GM18517 (cell line): ENCODE data around the gene LRRC8B.
A peak's percentile ranks its signal among the peaks of the same experiment; 100 is the strongest.
"Not testable (repeated sequence)": the region's sequence is repeated elsewhere in the genome, so short reads cannot be mapped to it uniquely, and the experiment has no call there.

Source experiments
- ATAC-seq: cut with Tn5 transposase; IDR thresholded peaks from one replicate; pipeline ENCODE4 v1.9.1; 2021; ENCODE audit warnings: mild to moderate bottlenecking, moderate library complexity; ENCODE audit not compliant: unreplicated experiment

The LRRC8B gene

GRCh38 chr1:89523572-89524368, 859 bp upstream of the LRRC8B start:
- ATAC-seq = peak; percentile 33

- peak; percentile 33 for ATAC-seq
Observed at GRCh38 chr1:89525169-89525855, 683 bp downstream of the LRRC8B start.

GRCh38 chr1:89527256-89527655, 2.6 kb downstream of the LRRC8B start:
- no peak for ATAC-seq

GRCh38 chr1:89527750-89528381, 3.2 kb downstream of the LRRC8B start:
- no peak for ATAC-seq

- ATAC-seq = no peak
Observed at GRCh38 chr1:89528382-89528780, 3.8 kb downstream of the LRRC8B start.

GRCh38 chr1:89529196-89529595, 4.6 kb downstream of the LRRC8B start:
- no peak for ATAC-seq

GRCh38 chr1:89530444-89531089, 5.9 kb downstream of the LRRC8B start:
- ATAC-seq = no peak

GRCh38 chr1:89531480-89532139, 7.0 kb downstream of the LRRC8B start:
- no peak for ATAC-seq

GRCh38 chr1:89532228-89532627, 7.6 kb downstream of the LRRC8B start:
- no peak for ATAC-seq

GRCh38 chr1:89532866-89533265, 8.2 kb downstream of the LRRC8B start:
- no peak for ATAC-seq

- ATAC-seq = no peak
Observed at GRCh38 chr1:89535537-89535936, 10.9 kb downstream of the LRRC8B start.

- no peak for ATAC-seq
Observed at GRCh38 chr1:89536555-89537341, 12.1 kb downstream of the LRRC8B start.

GRCh38 chr1:89538361-89538760, 13.7 kb downstream of the LRRC8B start:
- no peak for ATAC-seq

GRCh38 chr1:89539128-89539527, 14.5 kb downstream of the LRRC8B start:
- no peak for ATAC-seq

- no peak for ATAC-seq
Observed at GRCh38 chr1:89540406-89540970, 15.9 kb downstream of the LRRC8B start.

- no peak for ATAC-seq
Observed at GRCh38 chr1:89542345-89542744, 17.7 kb downstream of the LRRC8B start.

- ATAC-seq = not testable (repeated sequence)
Observed at GRCh38 chr1:89543632-89544031, 19.0 kb downstream of the LRRC8B start.

- ATAC-seq = no peak
Observed at GRCh38 chr1:89545264-89546038, 20.8 kb downstream of the LRRC8B start.
